ENCODE data around the gene ZNF227. TPM values are rescaled to one million over a fixed set of nuclear protein-coding genes. Genes with fewer than 3 reads are reported as not detected.
"Not testable (repeated sequence)": the region's sequence is repeated elsewhere in the genome, so short reads cannot be mapped to it uniquely, and the experiment has no call there.

Gene ZNF227
- 10 to 100 TPM; 28.6 to 29.4 TPM for total RNA-seq

GRCh38 chr19:44212250-44212865, at the start of gene ZNF227:
ZNF227 (plus strand) TSS chr19:44212532; CDS start chr19:44217793, 5,261 bp downstream.
- H3K9me3 Mint-ChIP-seq (ENCODE audit: low read depth) = peaks cover 7% of the 10 kb centered on the region
- CTCF ChIA-PET = interaction anchor here (0.7 to 1.3 kb wide), 4 partner anchors 47 to 403 kb away, joined by 3 to 4 read pairs (median 3); partner anchors contain the start of genes ZNF180 and ZNF226
- peaks cover 24% of the 10 kb centered on the region for H3K4me1 Mint-ChIP-seq
- ATAC-seq (peak; percentile 96), DNase-seq (peak; percentile 88)
- H3K4me3 Mint-ChIP-seq = peak within 1 kb of the TSS; percentile 78
- no peaks in the 10 kb centered on the region for H3K27me3 Mint-ChIP-seq
- H3K36me3 Mint-ChIP-seq = peaks cover 46% of the 10 kb centered on the region
- peak within 1 kb of the TSS; percentile 82 for H3K27ac Mint-ChIP-seq

GRCh38 chr19:44163789-44164188, 48.5 kb upstream of the ZNF227 start:
- Mint-ChIP-seq H3K27ac (no peak overlapping the region), H3K36me3 (peaks cover 33% of the 10 kb centered on the region), H3K9me3 (ENCODE audit: low read depth) (peaks cover 2% of the 10 kb centered on the region), H3K4me3 (no peak overlapping the region), H3K4me1 (peaks cover 24% of the 10 kb centered on the region), H3K27me3 (no peaks in the 10 kb centered on the region)
- CTCF ChIA-PET = no interaction called here
- DNase-seq (no peak), ATAC-seq (no peak)

- peaks cover 2% of the 10 kb centered on the region for H3K9me3 Mint-ChIP-seq (ENCODE audit: low read depth)
Observed at GRCh38 chr19:44164327-44164672, 48.0 kb upstream of the ZNF227 start.

GRCh38 chr19:44164673-44165512, 47.4 kb upstream of the ZNF227 start, which contains the start of gene ZNF226:
ZNF226 (plus strand) TSS chr19:44165100; CDS start chr19:44170081, 4,981 bp downstream.
- Mint-ChIP-seq H3K36me3 (peaks cover 43% of the 10 kb centered on the region), H3K27me3 (no peaks in the 10 kb centered on the region), H3K4me3 (peak within 1 kb of the TSS; percentile 89), H3K4me1 (peaks cover 24% of the 10 kb centered on the region), H3K9me3 (ENCODE audit: low read depth) (peaks cover 2% of the 10 kb centered on the region), H3K27ac (peak within 1 kb of the TSS; percentile 88)
- ATAC-seq (peak; percentile 89), DNase-seq (peak; percentile 89)
- CTCF ChIA-PET = interaction anchor here (0.8 to 1.1 kb wide), 4 partner anchors 43 to 355 kb away, joined by 3 to 4 read pairs (median 4); partner anchors contain the start of genes ZNF227 and ZNF233

More at GRCh38 chr19:44164327-44164672, 48.0 kb upstream of the ZNF227 start:
- H3K27me3 Mint-ChIP-seq = no peaks in the 10 kb centered on the region
- H3K27ac Mint-ChIP-seq = peak overlapping the region; percentile 88
- H3K4me1 Mint-ChIP-seq = peaks cover 24% of the 10 kb centered on the region
- no peak for DNase-seq
- H3K36me3 Mint-ChIP-seq = peaks cover 37% of the 10 kb centered on the region
- no peak for ATAC-seq
- CTCF ChIA-PET = interaction anchor here (0.8 kb wide), 1 partner anchor 95 kb away, joined by 3 read pairs; the partner anchor contains the start of gene ZNF233
- H3K4me3 Mint-ChIP-seq = peak overlapping the region; percentile 89

GRCh38 chr19:44170660-44171059, 41.7 kb upstream of the ZNF227 start:
- Mint-ChIP-seq H3K4me1 (peaks cover 16% of the 10 kb centered on the region), H3K9me3 (ENCODE audit: low read depth) (peaks cover 24% of the 10 kb centered on the region), H3K36me3 (peaks cover 84% of the 10 kb centered on the region)
- H3K4me3 Mint-ChIP-seq, ATAC-seq, CTCF ChIA-PET, DNase-seq, H3K27ac Mint-ChIP-seq, H3K27me3 Mint-ChIP-seq: not testable (repeated sequence)

GRCh38 chr19:44176590-44176989, 35.7 kb upstream of the ZNF227 start:
- Mint-ChIP-seq H3K9me3 (ENCODE audit: low read depth) (peaks cover 50% of the 10 kb centered on the region), H3K4me3 (no peak overlapping the region), H3K36me3 (peaks cover 69% of the 10 kb centered on the region), H3K27ac (no peak overlapping the region), H3K4me1 (no peaks in the 10 kb centered on the region), H3K27me3 (no peaks in the 10 kb centered on the region)
- ATAC-seq (no peak), DNase-seq (no peak)
- CTCF ChIA-PET = no interaction called here

- no peak for DNase-seq
- no peaks in the 10 kb centered on the region for H3K27me3 Mint-ChIP-seq
- peaks cover 26% of the 10 kb centered on the region for H3K36me3 Mint-ChIP-seq
- no peaks in the 10 kb centered on the region for H3K4me1 Mint-ChIP-seq
- CTCF ChIA-PET = no interaction called here
- no peak overlapping the region for H3K4me3 Mint-ChIP-seq
- H3K27ac Mint-ChIP-seq = no peak overlapping the region
- H3K9me3 Mint-ChIP-seq (ENCODE audit: low read depth) = peaks cover 37% of the 10 kb centered on the region
- no peak for ATAC-seq
Observed at GRCh38 chr19:44180968-44181367, 31.4 kb upstream of the ZNF227 start.

GRCh38 chr19:44182145-44182544, 30.2 kb upstream of the ZNF227 start:
- DNase-seq (no peak), ATAC-seq (no peak)
- Mint-ChIP-seq H3K9me3 (ENCODE audit: low read depth) (peaks cover 27% of the 10 kb centered on the region), H3K27ac (no peak overlapping the region), H3K4me1 (no peaks in the 10 kb centered on the region), H3K27me3 (no peaks in the 10 kb centered on the region), H3K4me3 (no peak overlapping the region), H3K36me3 (peaks cover 14% of the 10 kb centered on the region)
- CTCF ChIA-PET = no interaction called here

GRCh38 chr19:44190020-44190419, 22.3 kb upstream of the ZNF227 start:
- H3K4me1 Mint-ChIP-seq = no peaks in the 10 kb centered on the region
- no peaks in the 10 kb centered on the region for H3K36me3 Mint-ChIP-seq
- no peak overlapping the region for H3K27ac Mint-ChIP-seq
- H3K4me3 Mint-ChIP-seq = no peak overlapping the region
- ATAC-seq = no peak
- H3K9me3 Mint-ChIP-seq (ENCODE audit: low read depth) = peaks cover 18% of the 10 kb centered on the region
- CTCF ChIA-PET = no interaction called here
- peaks cover 3% of the 10 kb centered on the region for H3K27me3 Mint-ChIP-seq
- no peak for DNase-seq

- H3K9me3 Mint-ChIP-seq (ENCODE audit: low read depth) = peaks cover 19% of the 10 kb centered on the region
- no peak overlapping the region for H3K4me3 Mint-ChIP-seq
- no peak overlapping the region for H3K27ac Mint-ChIP-seq
Observed at GRCh38 chr19:44192127-44192526, 20.2 kb upstream of the ZNF227 start.

GRCh38 chr19:44196772-44197171, 15.6 kb upstream of the ZNF227 start:
- no peak for ATAC-seq
- Mint-ChIP-seq H3K27ac (no peak overlapping the region), H3K36me3 (no peaks in the 10 kb centered on the region), H3K27me3 (no peaks in the 10 kb centered on the region), H3K4me3 (no peak overlapping the region), H3K9me3 (ENCODE audit: low read depth) (peaks cover 15% of the 10 kb centered on the region), H3K4me1 (no peaks in the 10 kb centered on the region)
- no peak for DNase-seq
- CTCF ChIA-PET = no interaction called here

More at GRCh38 chr19:44192127-44192526, 20.2 kb upstream of the ZNF227 start:
- Mint-ChIP-seq H3K36me3 (no peaks in the 10 kb centered on the region), H3K4me1 (no peaks in the 10 kb centered on the region), H3K27me3 (peaks cover 3% of the 10 kb centered on the region)
- CTCF ChIA-PET = no interaction called here
- DNase-seq = no peak
- ATAC-seq = no peak

- DNase-seq = no peak
- ATAC-seq = no peak
Observed at GRCh38 chr19:44202470-44202869, 9.9 kb upstream of the ZNF227 start.

GRCh38 chr19:44202974-44203373, 9.4 kb upstream of the ZNF227 start:
- no peak for ATAC-seq
- Mint-ChIP-seq H3K27me3 (no peaks in the 10 kb centered on the region), H3K27ac (no peak overlapping the region), H3K4me3 (no peak overlapping the region), H3K36me3 (peaks cover 15% of the 10 kb centered on the region), H3K9me3 (ENCODE audit: low read depth) (peaks cover 15% of the 10 kb centered on the region), H3K4me1 (peaks cover 8% of the 10 kb centered on the region)
- no peak for DNase-seq
- CTCF ChIA-PET = no interaction called here

More at GRCh38 chr19:44202470-44202869, 9.9 kb upstream of the ZNF227 start:
- Mint-ChIP-seq H3K4me1 (peaks cover 6% of the 10 kb centered on the region), H3K27ac (no peak overlapping the region), H3K36me3 (peaks cover 14% of the 10 kb centered on the region), H3K9me3 (ENCODE audit: low read depth) (peaks cover 17% of the 10 kb centered on the region), H3K27me3 (no peaks in the 10 kb centered on the region), H3K4me3 (no peak overlapping the region)
- CTCF ChIA-PET = no interaction called here

Data from activated CD8-positive, alpha-beta memory T cell treated with anti-CD3 and anti-CD28 coated beads, Interleukin-2, amount 10 ng/mL, durations not matched to agents 7 days and 5 days (primary cell).